Thyroid gland (tissue), 4 donors: ENCODE results near the gene RBBP8.

Experiments
- CTCF ChIP-seq, 6 experiments: fragments of 200-600 bp in 3 of 6; fragments of 450-650 bp in 3 of 6; sonication (generic) in 3 of 6; IDR thresholded peaks; one replicate each; pipeline ENCODE4 v1.5.1; 2016 to 2019; ENCODE audit warnings: antibody characterized with exemption in 6 of 6, mild to moderate bottlenecking in 2 of 6, inconsistent platforms in 1 of 6, moderate library complexity in 1 of 6
- POLR2A ChIP-seq, 2 donors: fragments of 450-650 bp; IDR thresholded peaks; one replicate each; pipeline ENCODE4 v1.6.1; 2017; ENCODE audit warnings: antibody characterized with exemption in 2 of 2, mild to moderate bottlenecking in 2 of 2, moderate library complexity in 1 of 2

- no peak for TF ChIP-seq CTCF (IDR thresholded peaks at IDR 0.05)
- no peak for TF ChIP-seq POLR2A (IDR thresholded peaks at IDR 0.05)
Measured at GRCh38 chr18:23021623-23022022, 88.5 kb downstream of the RBBP8 start.
